K562 (cell line): ENCODE data around the gene EFNB3. TPM values are rescaled to one million over a fixed set of nuclear protein-coding genes. Genes with fewer than 3 reads are reported as not detected.

Source experiments
- ATAC-seq: fragments of 200-7000 bp; cut with Tn5 transposase; 3 replicates; pipeline ENCODE4 v1.9.1; 2020; ENCODE audit warnings: moderate library complexity
- BruUV-seq: library from RNA; stranded (reverse); fragments of 400-500 nt; replicated peaks from 2 replicates; lab custom pipeline; 2021; lab: Mats Ljungman, UMichigan
- CTCF ChIA-PET: fragments of 300-600 bp; formaldehyde crosslinking; extraction: SDS; loops from one replicate; lab custom pipeline; 2021; ENCODE audit warnings: low intra/inter-chr PET ratio; lab: Yijun Ruan, JAX
- POLR2A ChIA-PET: fragments of 300-600, 350-650 bp; sonication (Branson Sonifier 250); formaldehyde crosslinking; extraction: SDS; loops from one replicate; lab custom pipeline; 2021; ENCODE audit warnings: antibody characterized with exemption, inconsistent platforms; lab: Yijun Ruan, JAX
- DNase-seq, 4 experiments: peaks; one replicate each; pipeline versions ENCODE4 v3.0.0 to v3.0.0-alpha.2; 2011 to 2018; ENCODE audit warnings: low spot score in 3 of 4, mixed read lengths in 3 of 4; ENCODE audit errors: extremely low read depth in 1 of 4
- FAIRE-seq: peaks from 2 replicates; lab custom pipeline; 2011; peaks lifted over from hg19 to GRCh38; lab: Jason Lieb, UNC
- H2AFZ ChIP-seq: 2 replicates; pipeline ENCODE4 v1.6.0; 2011; ENCODE audit warnings: low read depth, low read length, control low read depth, inconsistent platforms
- H3K27ac ChIP-seq: fragments of 200-600 bp; 3 replicates; pipeline ENCODE4 v1.8.0; 2011; ENCODE audit warnings: low read depth, mild to moderate bottlenecking, control low read depth, inconsistent platforms, low read length, moderate library complexity, mixed read lengths; ENCODE audit errors: extremely low read depth
- H3K27me3 ChIP-seq, 2 experiments: fragments of 300-600 bp in 1 of 2; 2 replicates in 1 of 2; 3 replicates in 1 of 2; pipeline versions ENCODE4 v1.6.0 to v1.8.0; 2011; ENCODE audit warnings: inconsistent platforms in 2 of 2, low read length in 2 of 2, mild to moderate bottlenecking in 1 of 2, mixed read lengths in 1 of 2, moderate library complexity in 1 of 2; ENCODE audit not compliant: control insufficient read depth in 2 of 2, insufficient read depth in 2 of 2
- H3K36me3 ChIP-seq: fragments of 300-600 bp; 3 replicates; pipeline ENCODE4 v1.8.0; 2011; ENCODE audit warnings: mild to moderate bottlenecking, low read length, inconsistent platforms; ENCODE audit not compliant: control insufficient read depth, insufficient read depth
- H3K4me1 ChIP-seq, 2 experiments: fragments of 200-600 bp in 1 of 2; replicated peaks in 1 of 2; 2 replicates in 1 of 2; 3 replicates in 1 of 2; pipeline versions ENCODE4 v1.5.1 to v1.8.0; 2011; ENCODE audit warnings: inconsistent platforms in 2 of 2, low read length in 2 of 2, mild to moderate bottlenecking in 1 of 2, mixed read lengths in 1 of 2, moderate library complexity in 1 of 2; ENCODE audit not compliant: control insufficient read depth in 2 of 2, insufficient read depth in 2 of 2
- H3K4me2 ChIP-seq: 2 replicates; pipeline ENCODE4 v1.6.1; 2011; ENCODE audit warnings: low read length, control low read depth, inconsistent platforms, mixed read lengths; ENCODE audit not compliant: insufficient read depth
- H3K4me3 ChIP-seq: fragments of 200-600 bp; sonication (generic), shearing (Covaris generic); 2 replicates; pipeline ENCODE4 v1.5.1; 2016; ENCODE audit warnings: control low read depth, inconsistent platforms
- H3K79me2 ChIP-seq: fragments of 200-600 bp; 3 replicates; pipeline ENCODE4 v1.8.0; 2011; ENCODE audit warnings: low read length, inconsistent platforms; ENCODE audit not compliant: control insufficient read depth, insufficient read depth
- H3K9ac ChIP-seq, 2 experiments: 2 replicates each; pipeline versions ENCODE4 v1.6.0 to v1.6.1; 2011; ENCODE audit warnings: low read depth in 2 of 2, low read length in 2 of 2, control low read depth in 1 of 2, inconsistent platforms in 1 of 2, mild to moderate bottlenecking in 1 of 2, mixed read lengths in 1 of 2; ENCODE audit not compliant: insufficient read depth in 1 of 2
- H3K9me1 ChIP-seq: one replicate; pipeline ENCODE4 v1.6.0; 2011; ENCODE audit warnings: inconsistent platforms, mild to moderate bottlenecking, low read length, moderate library complexity; ENCODE audit not compliant: control insufficient read depth, insufficient read depth
- H3K9me3 ChIP-seq: replicated peaks from 2 replicates; pipeline ENCODE4 v1.5.1; 2011; ENCODE audit warnings: low read depth, low read length, inconsistent platforms; ENCODE audit not compliant: control insufficient read depth, insufficient read depth
- H4K20me1 ChIP-seq: replicated peaks from 2 replicates; pipeline ENCODE4 v1.6.1; 2011; ENCODE audit warnings: low read length, inconsistent platforms, mixed read lengths; ENCODE audit not compliant: control insufficient read depth, insufficient read depth
- BMI1 ChIP-seq: fragments of 150-350 bp; IDR thresholded peaks from 2 replicates; pipeline ENCODE4 v1.6.1; 2014; ENCODE audit warnings: low read length
- EZH2 ChIP-seq: IDR thresholded peaks from 2 replicates; pipeline ENCODE4 v1.6.1; 2012; ENCODE audit warnings: low read depth, mild to moderate bottlenecking, inconsistent platforms, low read length, borderline replicate concordance
- KDM4B ChIP-seq, 2 experiments: fragments of 450-650 bp in 1 of 2; sonication (generic) in 1 of 2; IDR thresholded peaks; 2 replicates each; pipeline ENCODE4 v1.6.1; 2016 to 2017; ENCODE audit warnings: borderline replicate concordance in 2 of 2, antibody characterized with exemption in 1 of 2, low read depth in 1 of 2, mild to moderate bottlenecking in 1 of 2
- NFRKB ChIP-seq: fragments of 450-650 bp; IDR thresholded peaks from 2 replicates; pipeline ENCODE4 v1.6.1; 2016; ENCODE audit warnings: low read depth
- POLR2AphosphoS5 ChIP-seq: IDR thresholded peaks from 2 replicates; pipeline ENCODE4 v1.6.1; 2011; ENCODE audit warnings: mild to moderate bottlenecking, low read depth, low read length, moderate library complexity; ENCODE audit not compliant: control insufficient read depth, insufficient read depth
- SMAD1 ChIP-seq: fragments of 150-350 bp; IDR thresholded peaks from 2 replicates; pipeline ENCODE4 v1.6.1; 2014; ENCODE audit warnings: low read length, low read depth; ENCODE audit not compliant: partially characterized antibody
- TEAD2 ChIP-seq: fragments of 450-650 bp; IDR thresholded peaks from 2 replicates; pipeline ENCODE4 v1.6.1; 2016; ENCODE audit warnings: missing genetic modification characterization, control low read depth, missing compliant biosample characterization
- XRCC5 ChIP-seq: fragments of 200-400 bp; formaldehyde crosslinking; IDR thresholded peaks from 2 replicates; pipeline ENCODE4 v1.6.1; 2017; ENCODE audit warnings: low read depth, mild to moderate bottlenecking, low read length
- ZNF212 ChIP-seq: fragments of 450-650 bp; formaldehyde crosslinking; IDR thresholded peaks from 2 replicates; pipeline ENCODE4 v1.4.0; 2020; ENCODE audit warnings: mild to moderate bottlenecking
- WGBS: fragments of 100-300 bp; shearing (Covaris generic); methylation state at CpG from one replicate; pipeline ENCODE4 v1.1.6; 2016; ENCODE audit warnings: low coverage, mixed read lengths; ENCODE audit not compliant: insufficient coverage; ENCODE audit errors: missing lambda C conversion rate; 5-methylcytosine and 5-hydroxymethylcytosine counted together
- in situ Hi-C: fragments of 300-500 bp; cut with MboI; formaldehyde crosslinking; loops from 4 replicates; pipeline ENCODE4 v1.15.0; 2018; ENCODE audit warnings: inconsistent platforms, mixed read lengths
- intact Hi-C: fragments of 100-400 bp; cut with micrococcal nuclease; formaldehyde crosslinking; loops from 2 replicates; pipeline ENCODE4 v1.14.2; 2022
- polyA plus RNA-seq, 8 experiments: library from polyadenylated mRNA; depleted of rRNA in 4 of 8; stranded (reverse) in 5 of 8; unstranded in 3 of 8; fragments of >200 nt; fragmentation: Nextera tagmentation in 2 of 8; fragmentation: Illumina TruSeq in 1 of 8; extraction: Ambion mirVana in 2 of 8; extraction: Trizol in 1 of 8; gene quantifications; 2 replicates each; pipeline versions ENCODE4 v1.2.1 to v1.2.3, GENCODE V29; 2011 to 2014; ENCODE audit warnings: inconsistent platforms in 1 of 8, missing spikeins in 1 of 8
- total RNA-seq, 7 experiments: library from RNA; depleted of rRNA in 6 of 7; stranded (reverse); fragments of >200 nt in 6 of 7; fragmentation: Illumina TruSeq in 2 of 7; extraction: Trizol in 2 of 7; gene quantifications; 2 replicates each; pipeline versions ENCODE4 v1.2.1 to v1.2.3, GENCODE V29; 2011 to 2021; ENCODE audit warnings: low replicate concordance in 1 of 7
- TF ChIP-seq, protein P1 (sequence below): fragments of 450-650 bp; IDR thresholded peaks from 2 replicates; pipeline ENCODE4 v1.6.1; 2016; ENCODE audit warnings: low read depth

The EFNB3 gene
- total and polyA plus RNA-seq, 9 of the 15 experiments (the other 6 are each of a cell fraction or from before 2014, with no cell fraction given), result not detected

DNA sequence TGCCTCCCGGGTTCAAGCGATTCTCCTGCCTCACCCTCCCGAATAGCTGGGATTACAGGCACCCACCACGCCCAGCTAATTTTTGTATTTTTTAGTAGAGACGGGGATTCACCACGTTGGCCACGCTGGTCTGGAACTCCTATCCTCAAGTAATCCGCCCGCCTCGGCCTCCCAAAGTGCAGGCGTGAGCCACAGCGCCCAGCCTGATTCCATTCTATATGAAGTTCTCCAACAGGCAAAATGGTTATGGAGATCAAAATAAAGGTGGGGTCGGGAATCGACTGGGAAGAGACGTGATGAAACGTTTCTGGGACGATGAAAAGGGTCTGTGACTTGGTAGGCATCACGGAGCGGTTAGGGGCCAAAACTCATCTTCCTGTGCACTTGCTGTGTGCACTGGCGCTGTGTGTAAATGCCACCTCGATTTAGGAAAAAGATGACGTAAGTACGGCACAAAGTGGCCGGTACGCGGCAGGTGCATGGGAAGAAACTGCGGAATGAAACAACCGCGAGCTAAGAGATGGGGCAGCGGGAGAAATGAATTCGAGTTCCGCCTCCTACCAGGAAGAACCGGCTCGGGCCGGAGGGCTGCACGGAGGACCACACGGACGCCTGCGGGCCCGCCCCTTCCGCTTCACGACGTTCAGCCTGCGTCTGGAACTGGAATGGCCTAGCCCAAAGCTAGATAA lies 19.3 kb upstream of the EFNB3 start (continued):
- TF ChIP-seq POLR2AphosphoS5, result peak; percentile 71
- TF ChIP-seq KDM4B (IDR thresholded peaks at IDR 0.05; ENCODE audit: borderline replicate concordance in 2 of 2, low read depth in 1 of 2), result no peak
- TF ChIP-seq, all 486 proteins: peak for 92

DNA sequence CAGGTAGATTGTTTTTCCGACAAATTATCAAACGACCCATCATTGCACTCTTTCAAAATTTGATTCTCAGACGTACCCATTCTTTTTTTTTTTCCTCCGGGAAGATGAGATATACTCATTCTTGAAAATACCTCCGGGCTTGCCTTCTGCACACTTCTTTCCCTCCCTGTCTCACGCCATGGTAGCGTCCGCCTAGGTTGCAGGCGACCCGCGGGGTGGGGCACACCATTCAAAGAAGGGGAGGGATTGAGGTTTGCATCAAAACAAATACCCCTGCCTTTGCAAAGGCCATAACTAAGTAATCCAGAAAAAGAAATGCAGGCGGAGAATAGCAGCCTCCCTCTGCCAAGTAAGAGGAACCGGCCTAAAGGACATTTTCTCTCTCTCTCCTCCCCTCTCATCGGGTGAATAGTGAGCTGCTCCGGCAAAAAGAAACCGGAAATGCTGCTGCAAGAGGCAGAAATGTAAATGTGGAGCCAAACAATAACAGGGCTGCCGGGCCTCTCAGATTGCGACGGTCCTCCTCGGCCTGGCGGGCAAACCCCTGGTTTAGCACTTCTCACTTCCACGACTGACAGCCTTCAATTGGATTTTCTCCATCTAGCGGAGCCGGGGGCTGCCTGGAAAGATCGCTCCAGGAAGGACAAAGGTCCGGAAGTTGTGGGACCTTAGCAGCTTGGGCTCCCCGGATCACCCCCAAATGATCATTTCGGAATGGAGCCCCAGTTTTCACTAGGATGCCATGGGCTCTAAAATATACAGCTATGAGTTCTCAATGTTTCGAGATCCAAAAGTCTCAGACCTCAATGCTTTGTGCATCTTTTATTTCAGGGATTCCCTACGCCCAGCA lies 18.6 kb upstream of the EFNB3 start:
- H3K27ac ChIP-seq, result peak overlapping the region; percentile 99
- TSS peak; percentile 79 for BruUV-seq
- peak overlapping the region; percentile 78 for H3K4me3 ChIP-seq
- H3K36me3 ChIP-seq, result peaks cover 27% of the 10 kb centered on the region
- no peaks in the 10 kb centered on the region for H3K9me3 ChIP-seq
- POLR2A ChIA-PET, result interaction anchor here (0.6 to 7.3 kb wide), 50 partner anchors 9 to 570 kb away, joined by 3 to 67 read pairs (median 5); partner anchors contain the start of genes ATP1B2, CD68, DNAH2 and EFNB3
- CTCF ChIA-PET, result interaction anchor here (1.1 to 2.7 kb wide), 3 partner anchors 52 to 100 kb away, joined by 3 to 18 read pairs (median 3); no protein-coding TSS in a partner anchor
- WGBS, result 0% methylated on average over 24 of the region's 30 CpGs
- peak overlapping the region; percentile 99 for H3K4me2 ChIP-seq
- H3K27me3 ChIP-seq, result no peaks in the 10 kb centered on the region
- H3K79me2 ChIP-seq, result peaks cover 66% of the 10 kb centered on the region
- in situ Hi-C loops, result loop anchor here (5.0 kb wide), 1 partner anchor 54 kb away; the partner anchor contains the start of gene SHBG
- intact Hi-C loops, result loop anchor here (5.0 kb wide), 1 partner anchor 99 kb away; no protein-coding TSS in a partner anchor
- DNase-seq (peak; percentile 43 to 85 (median 62)), ATAC-seq (peak; percentile 54), FAIRE-seq (peak; percentile 37)
- H4K20me1 ChIP-seq, result no peaks in the 10 kb centered on the region
- peaks cover 6 to 21% of the 10 kb centered on the region in 2 experiments; a peak in 3 of 5 replicates for H3K4me1 ChIP-seq
- peak overlapping the region; percentile 95 to 96 for H3K9ac ChIP-seq
- H2AFZ ChIP-seq, result no peak overlapping the region; the same call in 1 of the 2 replicates
- H3K9me1 ChIP-seq, result no peaks in the 10 kb centered on the region
- TF ChIP-seq, protein P1, sequence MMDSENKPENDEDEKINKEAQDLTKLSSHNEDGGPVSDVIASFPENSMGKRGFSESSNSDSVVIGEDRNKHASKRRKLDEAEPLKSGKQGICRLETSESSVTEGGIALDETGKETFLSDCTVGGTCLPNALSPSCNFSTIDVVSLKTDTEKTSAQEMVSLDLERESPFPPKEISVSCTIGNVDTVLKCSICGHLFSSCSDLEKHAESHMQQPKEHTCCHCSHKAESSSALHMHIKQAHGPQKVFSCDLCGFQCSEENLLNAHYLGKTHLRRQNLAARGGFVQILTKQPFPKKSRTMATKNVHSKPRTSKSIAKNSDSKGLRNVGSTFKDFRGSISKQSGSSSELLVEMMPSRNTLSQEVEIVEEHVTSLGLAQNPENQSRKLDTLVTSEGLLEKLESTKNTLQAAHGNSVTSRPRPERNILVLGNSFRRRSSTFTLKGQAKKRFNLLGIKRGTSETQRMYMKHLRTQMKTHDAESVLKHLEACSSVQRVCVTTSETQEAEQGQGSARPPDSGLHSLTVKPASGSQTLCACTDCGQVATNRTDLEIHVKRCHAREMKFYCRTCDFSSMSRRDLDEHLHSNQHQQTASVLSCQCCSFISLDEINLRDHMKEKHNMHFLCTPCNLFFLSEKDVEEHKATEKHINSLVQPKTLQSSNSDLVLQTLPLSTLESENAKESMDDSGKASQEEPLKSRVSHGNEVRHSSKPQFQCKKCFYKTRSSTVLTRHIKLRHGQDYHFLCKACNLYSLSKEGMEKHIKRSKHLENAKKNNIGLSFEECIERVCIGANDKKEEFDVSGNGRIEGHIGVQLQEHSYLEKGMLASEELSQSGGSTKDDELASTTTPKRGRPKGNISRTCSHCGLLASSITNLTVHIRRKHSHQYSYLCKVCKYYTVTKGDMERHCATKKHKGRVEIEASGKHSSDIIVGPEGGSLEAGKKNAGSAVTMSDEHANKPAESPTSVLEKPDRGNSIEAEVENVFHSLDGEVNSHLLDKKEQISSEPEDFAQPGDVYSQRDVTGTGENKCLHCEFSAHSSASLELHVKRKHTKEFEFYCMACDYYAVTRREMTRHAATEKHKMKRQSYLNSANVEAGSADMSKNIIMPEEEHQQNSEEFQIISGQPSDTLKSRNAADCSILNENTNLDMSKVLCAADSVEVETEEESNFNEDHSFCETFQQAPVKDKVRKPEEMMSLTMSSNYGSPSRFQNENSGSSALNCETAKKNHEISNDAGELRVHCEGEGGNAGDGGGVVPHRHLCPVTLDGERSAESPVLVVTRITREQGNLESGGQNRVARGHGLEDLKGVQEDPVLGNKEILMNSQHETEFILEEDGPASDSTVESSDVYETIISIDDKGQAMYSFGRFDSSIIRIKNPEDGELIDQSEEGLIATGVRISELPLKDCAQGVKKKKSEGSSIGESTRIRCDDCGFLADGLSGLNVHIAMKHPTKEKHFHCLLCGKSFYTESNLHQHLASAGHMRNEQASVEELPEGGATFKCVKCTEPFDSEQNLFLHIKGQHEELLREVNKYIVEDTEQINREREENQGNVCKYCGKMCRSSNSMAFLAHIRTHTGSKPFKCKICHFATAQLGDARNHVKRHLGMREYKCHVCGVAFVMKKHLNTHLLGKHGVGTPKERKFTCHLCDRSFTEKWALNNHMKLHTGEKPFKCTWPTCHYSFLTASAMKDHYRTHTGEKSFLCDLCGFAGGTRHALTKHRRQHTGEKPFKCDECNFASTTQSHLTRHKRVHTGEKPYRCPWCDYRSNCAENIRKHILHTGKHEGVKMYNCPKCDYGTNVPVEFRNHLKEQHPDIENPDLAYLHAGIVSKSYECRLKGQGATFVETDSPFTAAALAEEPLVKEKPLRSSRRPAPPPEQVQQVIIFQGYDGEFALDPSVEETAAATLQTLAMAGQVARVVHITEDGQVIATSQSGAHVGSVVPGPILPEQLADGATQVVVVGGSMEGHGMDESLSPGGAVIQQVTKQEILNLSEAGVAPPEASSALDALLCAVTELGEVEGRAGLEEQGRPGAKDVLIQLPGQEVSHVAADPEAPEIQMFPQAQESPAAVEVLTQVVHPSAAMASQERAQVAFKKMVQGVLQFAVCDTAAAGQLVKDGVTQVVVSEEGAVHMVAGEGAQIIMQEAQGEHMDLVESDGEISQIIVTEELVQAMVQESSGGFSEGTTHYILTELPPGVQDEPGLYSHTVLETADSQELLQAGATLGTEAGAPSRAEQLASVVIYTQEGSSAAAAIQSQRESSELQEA, result no peak
- TF ChIP-seq TEAD2 (tag) (no peak), SMAD1 (no peak), NFRKB (peak; percentile 51; the same call in 1 of the 2 replicates), EZH2 (no peak), ZNF212 (CRISPR knock-in tag) (no peak), XRCC5 (no peak), BMI1 (no peak)
